Activated T-helper 2 cell treated with anti-CD3 and anti-CD28 coated beads, Interferon-gamma antibody, Interleukin-2, Interleukin-4, amounts not matched to agents 10 μg/mL and 5 μg/mL and 100 μg/mL, durations not matched to agents 14 hours and 24 hours and 36 hours (primary cell): ENCODE measurements around the gene ANKRD63. TPM values are rescaled to one million over a fixed set of nuclear protein-coding genes. Genes with fewer than 3 reads are reported as not detected.

ENCODE experiments used
- DNase-seq: peaks from one replicate; pipeline ENCODE4 v3.0.0; 2021; ENCODE audit warnings: low spot score
- H3K27ac Mint-ChIP-seq: one replicate; pipeline ENCODE4 v1.8.0; 2021; ENCODE audit warnings: mixed read lengths
- H3K27me3 Mint-ChIP-seq: one replicate; pipeline ENCODE4 v1.8.0; 2021; ENCODE audit warnings: low read depth, mixed read lengths
- H3K36me3 Mint-ChIP-seq: one replicate; pipeline ENCODE4 v1.8.0; 2021; ENCODE audit warnings: low read depth, mixed read lengths
- H3K4me1 Mint-ChIP-seq: one replicate; pipeline ENCODE4 v1.8.0; 2021; ENCODE audit warnings: low read depth, mixed read lengths
- H3K4me3 Mint-ChIP-seq: one replicate; pipeline ENCODE4 v1.8.0; 2021; ENCODE audit warnings: low read depth, mild to moderate bottlenecking, moderate library complexity, mixed read lengths
- H3K9me3 Mint-ChIP-seq: one replicate; pipeline ENCODE4 v1.8.0; 2021; ENCODE audit warnings: mixed read lengths
- intact Hi-C: fragments of 100-400 bp; cut with micrococcal nuclease; formaldehyde crosslinking; loops from one replicate; pipeline ENCODE4 v1.15.1; 2023
- total RNA-seq: library from RNA; stranded (reverse); gene quantifications from 2 replicates; pipeline ENCODE4 v1.2.3, GENCODE V29; 2022

The ANKRD63 gene
- total RNA-seq, 1 donor from 2014 or later, result 0.41 TPM

GRCh38 chr15:40233727-40234577 lies 48.9 kb downstream of the ANKRD63 start:
- peaks cover 3% of the 10 kb centered on the region for H3K36me3 Mint-ChIP-seq
- H3K27me3 Mint-ChIP-seq, result peaks cover 11% of the 10 kb centered on the region
- intact Hi-C loops, result no loop called here
- H3K9me3 Mint-ChIP-seq, result no peaks in the 10 kb centered on the region
- H3K4me3 Mint-ChIP-seq, result no peak overlapping the region
- no peak overlapping the region for H3K27ac Mint-ChIP-seq
- DNase-seq, result no peak
- H3K4me1 Mint-ChIP-seq, result peaks cover 3% of the 10 kb centered on the region

DNA sequence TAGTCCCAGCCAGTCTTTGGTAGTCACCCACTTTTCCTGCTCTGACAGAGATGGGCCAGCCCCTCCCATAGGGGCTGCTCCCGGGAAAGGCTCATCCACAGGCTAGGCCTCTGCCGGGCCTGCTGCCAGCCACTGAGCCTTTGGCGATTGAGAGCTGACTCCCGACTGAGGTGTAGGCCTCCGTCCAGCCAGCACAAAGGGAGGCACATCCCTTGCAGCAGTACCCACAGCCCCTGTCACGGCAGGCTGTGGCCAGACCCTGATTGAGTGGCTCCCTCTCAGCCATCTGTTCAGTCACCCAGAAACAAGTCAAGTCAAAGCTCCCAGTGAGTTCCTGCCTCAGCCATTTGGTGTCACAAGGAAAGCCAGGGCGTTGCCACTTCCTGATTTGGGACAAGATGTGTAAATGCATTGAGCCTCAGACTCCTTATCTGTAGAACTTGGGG lies 50.2 kb downstream of the ANKRD63 start:
- DNase-seq, result no peak
- H3K36me3 Mint-ChIP-seq, result peaks cover 8% of the 10 kb centered on the region
- H3K27ac Mint-ChIP-seq, result no peak overlapping the region
- no peak overlapping the region for H3K4me3 Mint-ChIP-seq
- intact Hi-C loops, result no loop called here
- H3K4me1 Mint-ChIP-seq, result no peaks in the 10 kb centered on the region
- H3K27me3 Mint-ChIP-seq, result peaks cover 5% of the 10 kb centered on the region
- H3K9me3 Mint-ChIP-seq, result no peaks in the 10 kb centered on the region

Other genes starting within 250 kb of the ANKRD63 start
- 160 and 167 TPM in 2 replicates for gene SRP14, start 243.9 kb downstream of the ANKRD63 start, total RNA-seq
- 16.1 and 17.9 TPM in 2 replicates for gene BMF, start 174.2 kb downstream of the ANKRD63 start, total RNA-seq
- gene BUB1B, start 122.0 kb downstream of the ANKRD63 start, total RNA-seq, result 70.7 and 73.1 TPM in 2 replicates
- gene PAK6, start 44.0 kb downstream of the ANKRD63 start, total RNA-seq, result 0.27 and 0.78 TPM in 2 replicates
- 96.3 and 98.9 TPM in 2 replicates for gene PLCB2, start 24.9 kb upstream of the ANKRD63 start, total RNA-seq
- gene INAFM2, start 40.6 kb upstream of the ANKRD63 start, total RNA-seq, result 16.7 and 17.9 TPM in 2 replicates
- gene CCDC9B, start 57.9 kb upstream of the ANKRD63 start, total RNA-seq, result 0.34 and 0.41 TPM in 2 replicates
- gene PHGR1, start 68.0 kb upstream of the ANKRD63 start, total RNA-seq, result not detected in 2 replicates
- 0.05 and 0.39 TPM in 2 replicates for gene DISP2, start 75.2 kb upstream of the ANKRD63 start, total RNA-seq
- gene KNSTRN, start 99.7 kb upstream of the ANKRD63 start, total RNA-seq, result 48.1 and 49.9 TPM in 2 replicates
- gene IVD, start 122.7 kb upstream of the ANKRD63 start, total RNA-seq, result 75.2 and 79.4 TPM in 2 replicates
- 26.5 and 26.7 TPM in 2 replicates for gene BAHD1, start 157.9 kb upstream of the ANKRD63 start, total RNA-seq
- gene CHST14, start 187.9 kb upstream of the ANKRD63 start, total RNA-seq, result 11.8 and 12.2 TPM in 2 replicates